GM19193 (cell line): ENCODE measurements around the gene DACT1.

Source experiments
- POLR2A ChIP-seq: IDR thresholded peaks from 4 replicates; pipeline ENCODE4 v1.6.1; 2011; ENCODE audit not compliant: insufficient read depth, insufficient read length; ENCODE audit errors: extremely low read depth

Gene DACT1

DNA sequence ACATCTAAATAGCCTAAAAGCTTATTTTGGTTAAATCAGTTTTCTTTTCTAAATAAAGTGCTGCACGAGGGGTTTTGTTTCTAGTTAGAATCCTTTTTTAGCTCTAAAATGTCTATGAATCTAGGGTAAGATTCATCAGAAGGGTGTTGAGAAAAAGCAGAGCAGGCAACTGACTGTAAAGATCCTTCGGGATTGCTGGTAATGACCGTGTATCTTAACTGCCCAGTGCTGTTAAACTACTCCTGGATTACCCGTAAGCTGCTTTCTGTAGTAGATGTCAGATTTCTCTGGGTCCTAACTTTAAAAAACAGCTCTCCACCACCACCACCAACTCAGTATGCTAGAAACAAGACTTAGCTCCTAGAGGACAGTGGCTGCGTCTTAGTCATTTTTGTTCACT lies 39.2 kb downstream of the DACT1 start:
- no peak for TF ChIP-seq POLR2A

DNA sequence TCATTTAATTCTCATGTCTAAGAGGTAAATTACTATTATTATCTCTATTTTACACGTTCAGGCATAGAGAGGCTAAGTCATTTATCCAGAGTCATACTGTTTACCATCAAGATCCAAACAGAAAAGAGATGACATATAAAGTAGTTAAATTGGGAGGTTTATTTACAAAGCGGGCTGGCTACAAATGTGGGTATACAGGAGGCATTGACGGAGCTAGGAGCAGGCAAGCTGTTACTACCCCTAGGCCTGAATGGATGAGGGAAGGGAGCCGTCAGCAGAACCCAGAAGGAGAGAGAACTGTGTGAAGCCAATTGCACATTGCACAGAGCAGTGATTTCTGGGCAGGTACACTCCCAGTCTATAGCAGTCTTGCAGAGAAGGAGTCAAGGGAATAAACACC lies 39.8 kb downstream of the DACT1 start:
- TF ChIP-seq POLR2A = no peak

- TF ChIP-seq POLR2A = no peak
These were observed 40.2 kb downstream of the DACT1 start for GRCh38 chr14:58677996-58678395.

GRCh38 chr14:58680698-58681097 lies 42.9 kb downstream of the DACT1 start:
- TF ChIP-seq POLR2A = no peak

GRCh38 chr14:58687232-58687795 lies 49.6 kb downstream of the DACT1 start:
- TF ChIP-seq POLR2A = no peak

GRCh38 chr14:58690801-58691516 lies 53.2 kb downstream of the DACT1 start:
- no peak for TF ChIP-seq POLR2A

DNA sequence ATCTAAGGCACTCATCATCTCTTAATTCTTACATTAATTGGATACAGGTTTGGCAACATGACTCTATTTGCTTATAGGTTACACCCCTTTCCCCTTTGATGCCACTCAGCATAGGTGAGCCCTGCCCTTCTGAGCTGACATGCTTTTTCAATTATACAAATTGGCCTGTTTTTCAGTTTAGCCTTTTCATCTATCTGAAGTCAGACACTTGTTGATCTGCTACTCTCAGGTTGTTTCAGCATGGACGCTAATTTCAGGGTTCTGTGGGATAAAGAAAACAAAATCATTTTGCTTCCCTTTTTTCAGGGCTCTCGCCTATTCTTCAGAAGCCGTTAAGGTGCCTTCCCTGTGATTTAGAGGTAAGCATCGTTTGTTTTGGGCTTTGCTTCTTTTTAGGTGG lies 55.3 kb downstream of the DACT1 start:
- no peak for TF ChIP-seq POLR2A

DNA sequence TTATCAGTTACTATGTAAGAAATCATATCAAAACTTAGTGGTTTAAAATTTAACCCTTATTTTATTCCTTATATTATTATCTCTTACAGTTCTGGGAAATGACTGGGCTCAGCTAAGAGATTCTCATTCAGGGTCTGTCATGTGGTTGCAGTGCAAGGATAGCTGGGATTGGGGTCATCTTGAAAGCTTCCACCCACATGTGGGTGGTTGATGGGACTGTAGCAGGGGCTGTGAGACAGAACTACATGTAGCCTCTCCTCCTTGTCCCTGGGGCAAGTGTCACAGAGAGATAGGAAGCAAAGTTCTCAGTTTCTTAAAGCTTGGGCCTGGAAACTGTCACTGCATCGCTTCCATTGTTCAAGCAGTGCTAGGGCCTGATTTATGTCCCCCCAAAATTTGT lies 57.8 kb downstream of the DACT1 start:
- TF ChIP-seq POLR2A = no peak

- no peak for TF ChIP-seq POLR2A
These were observed 59.6 kb downstream of the DACT1 start for GRCh38 chr14:58697266-58697929.
